GM12891 (cell line): Measurements from ENCODE around the gene STXBP3.

Experiments used
- POLR2A ChIP-seq: IDR thresholded peaks from 2 replicates; pipeline ENCODE4 v1.6.1; 2011; ENCODE audit warnings: low read depth, low read length, control low read depth
- POLR2AphosphoS5 ChIP-seq: IDR thresholded peaks from 2 replicates; pipeline ENCODE4 v1.6.1; 2011; ENCODE audit warnings: low read depth, low read length, control low read depth
- SPI1 ChIP-seq: IDR thresholded peaks from 2 replicates; pipeline ENCODE4 v1.6.1; 2011; ENCODE audit warnings: low read depth, low read length, control low read depth
- TAF1 ChIP-seq: IDR thresholded peaks from 2 replicates; pipeline ENCODE4 v1.6.1; 2011; ENCODE audit warnings: low read depth, low read length, control low read depth

GRCh38 chr1:108767115-108767514, 20.6 kb downstream of the STXBP3 start:
- TF ChIP-seq POLR2AphosphoS5 (no peak), POLR2A (no peak), TAF1 (no peak), SPI1 (no peak)
